ENCODE results near the gene PRDM16.

The PRDM16 gene

GRCh38 chr1:3335754-3336640 lies 267.0 kb downstream of the PRDM16 start:
- DNase-seq (ENCODE audit: low read depth in 2 of 2), result no peak

- no peak for DNase-seq (ENCODE audit: low read depth in 2 of 2)
Observed at GRCh38 chr1:3336641-3337630, 267.9 kb downstream of the PRDM16 start.

DNA sequence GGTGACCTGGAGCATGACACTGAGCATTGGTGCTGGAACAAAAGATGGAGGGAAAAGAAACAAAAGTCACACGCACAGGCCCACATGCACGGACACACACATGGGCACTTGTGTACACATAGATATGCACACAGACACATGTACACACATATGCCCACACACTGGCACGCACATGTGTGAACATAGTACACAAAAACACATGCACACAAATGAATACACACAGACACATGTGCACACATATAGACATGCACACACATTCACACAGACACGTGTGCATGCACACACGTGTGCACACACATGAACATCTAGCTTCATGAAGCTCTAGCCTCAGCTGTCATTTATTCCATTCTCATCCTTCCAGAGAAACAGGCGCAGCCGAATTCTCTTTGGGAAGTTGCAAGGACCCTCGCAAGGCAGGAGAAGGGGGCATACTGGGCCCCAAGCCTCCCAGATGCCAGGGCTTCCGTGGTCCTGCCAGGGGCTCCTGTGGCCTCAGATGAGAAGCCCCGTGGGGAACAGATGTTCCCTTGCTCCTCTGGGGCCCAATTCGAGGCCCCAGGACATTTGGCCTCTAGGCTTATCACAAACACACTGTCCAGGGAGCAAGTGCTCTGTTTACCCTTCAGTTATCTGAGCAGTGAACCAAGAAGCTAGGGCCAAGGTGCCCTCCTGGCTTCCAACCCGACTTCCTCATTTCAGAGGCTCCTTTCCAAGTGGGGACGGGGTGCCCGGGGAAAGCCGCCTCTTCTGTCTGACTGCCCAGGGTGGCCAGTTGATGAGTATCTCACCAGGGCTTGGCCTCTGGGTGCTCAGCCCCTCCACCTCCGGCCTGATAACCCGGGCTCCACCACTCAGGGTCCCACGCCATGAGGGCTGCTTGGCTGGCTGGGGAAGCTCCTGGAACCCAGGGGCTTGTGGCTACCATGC lies 269.1 kb downstream of the PRDM16 start:
- DNase-seq (ENCODE audit: low read depth in 2 of 2), result no peak

DNA sequence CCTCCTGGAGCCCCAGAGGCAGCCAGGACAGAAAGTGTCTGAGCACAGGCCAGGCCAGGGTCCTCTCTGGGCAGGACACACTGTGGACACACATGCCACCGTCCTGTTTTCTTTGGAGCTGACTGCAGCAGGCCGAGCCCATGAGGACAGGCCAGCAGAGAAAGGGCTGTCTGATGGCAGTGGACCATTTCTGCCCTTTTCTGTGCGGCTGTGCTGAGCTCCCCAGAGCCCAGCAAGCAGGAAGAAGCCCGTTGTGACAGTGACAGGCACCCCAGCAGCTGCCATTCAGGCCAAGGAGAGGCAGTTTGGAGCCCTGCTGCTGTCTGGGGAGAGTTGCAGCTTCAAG lies 269.7 kb downstream of the PRDM16 start:
- DNase-seq (ENCODE audit: low read depth in 2 of 2), result no peak

DNA sequence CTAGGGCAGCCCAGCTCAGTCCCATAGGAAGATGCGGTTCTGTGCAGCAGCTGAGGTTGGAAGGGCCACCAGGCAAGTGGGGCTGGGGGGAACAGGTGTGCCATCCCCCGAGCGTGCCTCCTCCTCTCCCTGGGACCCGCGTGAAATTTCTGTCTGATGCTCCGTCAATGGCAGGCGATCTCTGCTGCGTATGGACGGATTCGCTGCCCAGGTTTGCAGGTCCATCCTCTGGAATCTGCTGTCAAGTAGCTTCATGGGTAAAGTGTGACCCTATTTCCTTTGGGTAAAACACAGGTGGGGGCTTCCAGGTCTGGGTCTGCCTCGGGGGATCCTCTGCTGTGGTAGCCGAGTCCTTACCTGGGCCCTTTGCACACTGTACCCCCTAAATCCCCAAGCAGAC lies 270.9 kb downstream of the PRDM16 start:
- no peak for DNase-seq (ENCODE audit: low read depth in 2 of 2)

- no peak for DNase-seq (ENCODE audit: low read depth in 2 of 2)
Observed at GRCh38 chr1:3340548-3341235, 271.7 kb downstream of the PRDM16 start.

DNA sequence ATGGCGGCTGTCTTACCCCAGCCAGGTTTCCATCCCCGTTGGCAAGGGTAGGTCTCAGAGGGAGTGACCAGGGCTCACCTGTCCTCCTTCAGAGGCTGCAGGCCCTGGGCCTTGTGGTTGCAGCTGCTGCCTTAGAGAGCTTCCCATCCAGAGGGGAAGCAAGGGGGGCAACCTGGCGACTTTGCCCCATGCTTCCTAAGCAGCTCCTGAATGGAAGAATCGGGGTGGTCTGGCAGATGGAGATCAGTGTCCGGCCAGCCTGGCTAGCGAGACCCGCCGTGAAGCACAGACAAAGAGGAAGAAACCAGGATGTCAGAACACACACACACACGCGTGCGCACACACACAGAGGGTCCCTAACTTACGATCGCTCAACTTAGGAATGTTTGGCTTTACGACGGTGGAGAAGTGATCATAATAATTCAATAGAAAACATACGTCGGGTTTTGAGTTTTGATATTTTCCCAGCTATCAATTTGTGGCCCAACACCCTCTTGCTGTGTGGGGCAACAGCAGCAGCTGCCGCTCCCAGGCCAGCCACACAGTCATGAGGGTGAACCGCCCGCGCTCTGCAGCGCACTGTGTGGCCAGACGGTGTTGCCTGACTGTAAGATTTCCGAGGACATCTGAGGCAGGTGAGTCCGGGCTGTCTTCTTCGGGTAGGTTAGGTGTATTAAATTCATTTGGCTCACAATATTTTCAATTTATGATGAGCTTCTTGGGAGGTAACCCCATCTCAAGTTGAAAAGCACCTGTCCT lies 272.4 kb downstream of the PRDM16 start:
- no peak for DNase-seq (ENCODE audit: low read depth in 2 of 2)

GRCh38 chr1:3342960-3343359 lies 274.0 kb downstream of the PRDM16 start:
- no peak for DNase-seq (ENCODE audit: low read depth in 2 of 2)

DNA sequence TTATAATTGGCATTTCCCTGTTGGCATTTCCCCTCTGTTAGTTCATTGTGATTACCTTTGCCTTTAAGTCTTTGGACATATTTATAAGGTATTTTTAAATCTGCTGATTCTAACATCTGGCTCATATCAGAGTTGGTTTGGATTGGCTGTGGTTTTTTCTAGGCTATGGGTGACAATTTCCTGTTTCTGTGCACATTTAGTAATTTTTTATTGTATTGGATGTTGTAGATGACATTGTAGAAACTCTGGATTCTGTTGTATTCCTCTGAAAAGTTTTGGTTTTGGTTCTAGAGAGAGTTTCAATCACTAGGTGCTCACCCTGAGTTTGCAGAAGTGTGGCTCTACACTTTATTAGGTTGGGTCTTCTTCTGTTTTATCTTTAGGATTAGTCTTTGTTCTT lies 275.4 kb downstream of the PRDM16 start:
- no peak for DNase-seq (ENCODE audit: low read depth in 2 of 2)

GRCh38 chr1:3345792-3346191 lies 276.8 kb downstream of the PRDM16 start:
- no peak for DNase-seq (ENCODE audit: low read depth in 2 of 2)

GRCh38 chr1:3346478-3346877 lies 277.5 kb downstream of the PRDM16 start:
- DNase-seq (ENCODE audit: low read depth in 2 of 2), result no peak

GRCh38 chr1:3347257-3348020 lies 278.4 kb downstream of the PRDM16 start:
- no peak for DNase-seq (ENCODE audit: low read depth in 2 of 2)

GRCh38 chr1:3348196-3348865 lies 279.3 kb downstream of the PRDM16 start:
- DNase-seq (ENCODE audit: low read depth in 2 of 2), result no peak

DNA sequence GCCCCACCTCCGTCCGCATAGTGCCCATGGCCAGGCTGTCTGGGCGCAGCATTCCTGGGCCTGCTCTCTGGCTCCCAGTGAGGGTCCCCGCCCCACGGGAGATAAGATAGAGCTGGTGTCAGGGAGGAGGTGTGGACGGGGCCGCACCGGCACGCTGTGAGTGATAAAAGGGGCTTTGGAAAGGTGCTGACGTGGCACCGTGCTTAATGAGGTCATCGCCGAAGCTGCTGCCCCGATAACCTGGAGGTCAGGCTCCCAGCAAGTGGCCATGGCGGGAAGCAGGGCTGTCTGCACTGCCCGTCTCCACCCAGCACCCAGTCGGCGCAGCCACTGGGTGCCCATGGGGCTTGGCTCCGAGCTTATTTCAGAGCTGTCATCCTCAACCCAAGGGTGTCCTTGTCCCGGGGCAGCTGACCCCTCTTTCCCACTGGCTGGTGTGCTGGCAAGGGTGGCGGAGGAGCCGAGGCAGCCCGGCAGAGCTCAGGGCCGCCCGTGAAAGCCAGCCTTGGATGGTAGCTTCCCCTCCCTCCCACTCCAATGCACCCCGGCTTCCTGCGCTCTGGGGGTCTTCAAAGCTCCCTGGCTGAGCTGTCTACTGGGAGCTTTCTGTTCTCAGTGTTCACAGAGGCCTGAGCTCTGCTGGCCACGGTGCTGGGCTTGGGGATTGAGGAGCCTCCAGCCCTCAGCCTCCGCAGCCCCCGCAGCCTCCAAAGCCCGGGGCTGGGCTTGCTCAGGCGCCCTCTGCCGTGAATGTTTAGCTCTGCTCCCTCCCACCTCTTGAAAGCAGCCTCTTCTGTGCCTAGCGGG lies 280.4 kb downstream of the PRDM16 start:
- no peak for DNase-seq (ENCODE audit: low read depth in 2 of 2)

GRCh38 chr1:3349968-3350299 lies 280.9 kb downstream of the PRDM16 start:
- no peak for DNase-seq (ENCODE audit: low read depth in 2 of 2)

GRCh38 chr1:3350506-3351261 lies 281.7 kb downstream of the PRDM16 start:
- DNase-seq (ENCODE audit: low read depth in 2 of 2), result no peak

All from activated CD4-positive, alpha-beta T cell treated with anti-CD3 and anti-CD28 coated beads for 24 hours (primary cell).